ENCODE results near the gene NTMT2. TPM values are rescaled to one million over a fixed set of nuclear protein-coding genes. Genes with fewer than 3 reads are reported as not detected.
"Not testable (repeated sequence)": the region's sequence is repeated elsewhere in the genome, so short reads cannot be mapped to it uniquely, and the experiment has no call there.

NTMT2 gene
- total RNA-seq, 1 donor from 2014 or later = not detected

DNA sequence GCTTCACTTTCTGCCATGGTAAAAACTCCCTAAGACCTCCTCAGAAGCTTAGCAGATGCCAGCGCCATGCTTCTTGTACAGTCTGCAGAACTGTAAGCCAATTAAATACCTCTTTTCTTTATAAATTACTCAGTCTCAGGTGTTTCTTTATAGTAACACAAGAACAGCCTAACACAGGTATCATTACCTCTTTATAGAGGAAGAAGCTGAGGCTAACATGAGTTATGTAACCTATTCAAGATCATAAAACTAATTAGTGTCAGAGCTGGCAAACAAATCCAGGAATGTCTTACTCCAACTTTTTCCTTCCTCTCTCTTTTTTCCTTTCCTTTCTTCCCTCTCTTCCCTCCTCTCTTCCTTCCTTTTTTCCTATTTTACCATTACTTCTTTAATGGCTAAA lies 9.3 kb downstream of the NTMT2 start:
- DNase-seq (ENCODE audit: extremely low read depth, low read depth, low spot score) = no peak

DNA sequence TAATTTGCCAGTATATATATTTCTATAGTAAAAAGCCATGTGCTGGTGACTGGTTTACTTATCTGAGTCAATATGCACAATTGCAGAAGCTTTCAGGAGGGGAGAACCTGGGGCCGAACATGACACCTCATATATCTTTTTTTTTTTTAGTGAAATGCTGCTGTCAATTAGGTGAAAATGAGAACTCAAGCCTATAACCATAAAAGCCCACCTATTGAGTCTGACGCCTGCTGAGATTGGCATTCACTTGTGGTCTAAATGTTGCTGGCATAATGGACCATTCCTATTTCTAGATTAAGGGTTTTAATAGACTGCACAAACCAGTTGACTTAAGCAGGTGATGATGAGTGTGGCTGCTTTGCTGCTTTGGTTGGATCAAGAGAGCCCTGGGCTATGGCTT lies 10.8 kb downstream of the NTMT2 start:
- DNase-seq (ENCODE audit: extremely low read depth, low read depth, low spot score) = no peak

DNA sequence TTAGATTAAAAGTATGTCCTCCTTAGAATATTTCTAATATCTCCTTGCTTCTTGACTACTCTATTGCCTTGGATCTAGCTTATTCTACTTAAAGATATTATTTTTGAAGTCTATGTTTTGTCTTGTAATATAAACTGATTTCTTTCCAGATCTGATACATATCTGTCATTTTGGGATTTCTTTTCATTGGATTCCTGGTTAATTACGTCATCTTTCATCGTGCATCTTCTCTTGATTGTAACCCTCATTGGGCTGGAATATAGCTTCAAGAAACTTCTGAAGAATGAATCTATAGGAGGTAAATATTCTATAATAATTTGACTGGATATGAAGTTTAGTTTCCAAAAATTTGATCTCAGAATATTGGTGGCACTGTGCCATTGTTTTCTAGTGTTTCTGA lies 12.1 kb downstream of the NTMT2 start:
- DNase-seq (ENCODE audit: extremely low read depth, low read depth, low spot score) = no peak

DNA sequence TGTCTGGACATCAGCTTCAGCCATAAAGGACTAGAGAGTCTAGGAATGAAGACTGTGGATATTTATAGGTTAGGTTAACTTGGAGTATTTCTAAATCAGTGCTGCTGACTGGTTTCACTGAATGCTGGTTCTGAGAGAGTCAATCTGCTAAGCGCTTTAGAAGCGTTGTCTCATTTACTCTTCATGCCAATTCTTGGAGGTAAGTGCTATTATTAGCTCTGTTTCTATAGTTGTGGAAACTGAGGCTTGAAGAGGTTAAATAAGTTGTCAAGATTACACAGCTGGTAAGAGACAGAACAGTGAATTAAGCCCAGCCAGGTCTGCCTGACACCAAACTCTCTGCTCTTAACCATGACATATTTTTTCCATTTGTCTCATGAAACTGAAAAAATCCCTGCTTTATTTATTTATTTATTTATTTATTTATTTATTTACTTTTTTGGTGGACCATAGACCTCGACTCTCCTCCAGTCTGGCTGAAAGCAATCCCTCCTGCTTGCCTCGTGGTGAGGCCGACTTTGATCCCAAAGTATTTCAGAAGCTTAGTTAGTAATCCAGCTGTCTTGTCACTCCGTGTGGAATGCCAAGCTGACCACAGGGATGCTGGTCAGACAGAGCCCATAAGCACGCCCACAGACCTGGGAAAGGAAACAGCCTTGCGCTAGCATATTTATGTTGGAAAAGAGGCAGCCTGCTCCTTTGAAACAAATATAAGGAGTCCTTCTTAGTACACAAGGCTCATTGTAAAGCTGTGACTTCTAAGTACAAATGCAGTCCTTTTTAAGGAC lies 16.9 kb downstream of the NTMT2 start:
- DNase-seq (ENCODE audit: extremely low read depth, low read depth, low spot score) = no peak

DNA sequence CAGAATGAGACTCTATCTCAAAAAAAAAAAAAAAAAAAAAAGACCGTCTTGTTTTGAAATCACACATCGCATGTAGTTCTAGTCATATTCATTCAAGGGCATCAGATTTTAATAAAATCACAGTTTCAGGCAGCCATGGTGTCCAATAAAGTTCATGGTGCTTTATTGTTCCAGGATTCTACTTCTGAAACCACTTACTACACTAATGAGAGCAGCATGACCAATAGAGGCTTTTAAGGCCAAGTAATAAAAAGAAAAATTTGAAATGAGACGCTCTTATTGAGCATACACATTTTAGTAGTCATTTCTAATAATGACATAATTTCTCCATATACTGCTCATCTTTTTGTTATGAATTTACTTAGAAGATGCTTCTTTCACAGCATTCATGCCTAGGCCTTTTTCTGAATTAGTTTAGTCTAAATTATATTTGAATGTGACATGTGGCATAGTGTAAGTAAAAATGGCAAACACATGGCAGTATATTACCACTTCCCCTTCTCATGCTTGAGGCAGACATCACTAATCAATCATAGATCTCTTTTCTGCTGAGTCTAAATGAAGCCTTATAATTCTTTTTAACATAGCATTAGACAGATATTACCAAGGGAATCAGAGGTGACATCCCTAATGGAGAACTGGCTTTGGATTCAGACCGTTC lies 18.5 kb downstream of the NTMT2 start:
- no peak for DNase-seq (ENCODE audit: extremely low read depth, low read depth, low spot score)

DNA sequence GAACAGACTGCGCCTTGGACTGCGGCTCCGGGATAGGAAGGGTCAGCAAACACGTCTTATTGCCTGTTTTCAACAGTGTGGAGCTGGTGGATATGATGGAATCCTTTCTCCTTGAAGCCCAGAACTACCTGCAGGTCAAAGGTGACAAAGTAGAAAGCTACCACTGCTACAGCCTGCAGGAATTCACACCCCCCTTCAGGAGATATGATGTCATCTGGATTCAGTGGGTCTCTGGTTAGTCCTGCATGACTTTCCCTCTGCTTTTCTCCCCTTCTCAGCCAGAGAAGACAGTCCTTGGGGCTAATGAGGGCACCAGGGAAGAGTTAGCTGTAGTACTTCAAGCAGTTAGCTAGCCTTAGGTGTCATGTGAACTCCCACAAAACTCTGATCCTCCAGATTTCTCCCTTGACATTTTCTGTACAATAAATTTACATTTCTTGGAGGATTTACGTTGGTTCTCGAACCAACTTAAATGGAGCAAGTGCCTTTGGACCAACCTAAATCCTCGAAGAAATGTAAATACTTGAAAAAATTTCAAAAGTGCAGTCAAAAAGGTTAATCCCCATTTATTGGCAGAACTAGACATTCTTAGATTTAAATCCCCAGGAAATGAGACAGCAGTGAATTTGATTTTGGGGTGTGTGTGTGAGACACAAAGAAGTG lies 20.9 kb downstream of the NTMT2 start:
- no peak for DNase-seq (ENCODE audit: extremely low read depth, low read depth, low spot score)

DNA sequence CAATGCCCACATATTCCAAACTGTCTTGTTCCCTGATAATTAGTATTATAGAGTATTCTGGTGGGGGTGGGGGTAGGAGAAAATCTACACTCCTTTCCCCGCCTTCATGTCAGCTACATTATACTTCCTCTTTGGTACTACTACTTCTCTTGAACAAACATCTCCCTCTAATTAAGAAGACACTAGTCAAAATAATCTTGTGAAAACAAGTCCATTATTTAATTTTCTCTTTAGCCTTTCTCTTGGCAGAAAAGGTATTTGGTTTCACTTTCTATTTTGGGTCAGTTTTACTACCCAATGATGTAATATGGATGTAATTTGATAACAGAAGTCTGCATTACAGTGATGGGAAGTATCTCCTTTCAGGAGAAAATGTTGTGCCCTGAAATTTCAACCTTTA lies 22.5 kb downstream of the NTMT2 start:
- DNase-seq (ENCODE audit: extremely low read depth, low read depth, low spot score) = no peak

DNA sequence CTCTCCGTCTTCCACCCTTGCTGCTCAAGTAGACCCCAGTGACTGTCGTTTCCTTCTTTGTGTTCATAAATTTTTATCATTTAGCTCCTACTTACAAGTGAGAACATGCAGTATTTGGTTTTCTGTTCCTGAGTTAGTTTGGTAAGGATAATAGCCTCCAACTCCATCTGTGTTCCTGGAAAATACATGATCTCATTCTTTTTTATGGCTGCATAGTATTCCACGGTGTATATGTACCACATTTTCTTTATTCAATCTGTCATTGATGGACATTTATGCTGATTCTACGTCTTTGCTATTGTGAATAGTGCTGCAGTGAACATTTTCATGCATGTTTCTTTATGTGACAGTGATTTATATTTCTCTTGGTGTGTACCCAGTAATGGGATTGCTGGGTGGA lies 24.8 kb downstream of the NTMT2 start:
- not testable (repeated sequence) for DNase-seq (ENCODE audit: extremely low read depth, low read depth, low spot score)

DNA sequence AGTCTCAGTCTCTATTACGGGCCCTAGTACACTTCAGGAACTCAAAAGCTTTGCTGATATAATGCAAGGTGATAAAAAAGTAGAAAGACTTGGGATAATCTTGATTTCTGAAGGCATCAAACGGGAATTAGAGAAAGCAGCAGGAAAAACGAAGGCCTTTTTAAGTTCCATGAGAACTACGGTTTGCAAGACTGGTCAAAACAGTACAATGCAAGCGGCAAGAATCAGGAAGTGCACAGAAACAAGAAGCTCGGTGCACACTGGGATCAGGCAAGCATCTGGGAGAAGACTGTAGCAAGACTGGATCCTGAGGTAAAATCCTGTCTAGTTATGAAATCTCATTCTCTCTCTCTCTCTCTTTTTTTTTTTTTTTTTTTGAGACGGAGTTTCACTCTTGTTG lies 28.6 kb downstream of the NTMT2 start:
- DNase-seq (ENCODE audit: extremely low read depth, low read depth, low spot score) = no peak

DNA sequence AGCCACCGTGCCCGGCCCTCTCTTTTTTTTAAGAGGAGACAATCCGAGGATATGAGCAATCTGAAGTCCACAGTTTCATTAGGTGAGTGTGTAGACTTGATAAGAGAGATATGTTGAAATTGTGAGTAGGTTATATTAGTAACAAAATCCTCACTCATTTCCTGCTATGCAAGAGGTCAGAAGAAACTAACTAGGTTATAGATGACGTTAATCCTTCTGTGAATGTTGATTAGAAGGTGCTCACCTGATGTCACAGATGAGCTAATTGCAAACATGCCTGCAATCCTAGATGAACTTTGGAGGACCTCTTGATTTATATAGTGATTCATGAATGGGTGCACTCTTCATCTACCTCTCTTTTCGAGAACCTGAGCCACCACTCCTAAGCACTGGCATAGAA lies 29.3 kb downstream of the NTMT2 start:
- no peak for DNase-seq (ENCODE audit: extremely low read depth, low read depth, low spot score)

DNA sequence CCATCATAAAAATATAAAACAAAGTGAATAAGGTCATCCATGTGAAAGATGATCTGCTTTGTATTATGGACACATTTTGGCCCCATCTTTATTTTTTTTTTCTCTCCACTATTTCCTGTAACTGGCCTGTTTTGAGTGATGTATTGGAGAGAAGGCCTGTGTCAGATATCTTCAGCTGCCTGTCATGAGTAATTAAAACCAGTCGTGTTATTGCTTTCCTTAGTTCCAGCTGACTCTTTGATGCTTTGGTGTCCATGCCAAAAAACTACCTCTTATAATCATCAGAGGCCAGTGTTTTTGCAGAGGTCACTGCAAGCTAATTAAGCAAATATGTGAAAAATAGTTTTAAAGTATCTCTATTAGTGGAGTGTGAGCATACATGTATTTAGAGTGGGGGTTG lies 29.7 kb downstream of the NTMT2 start:
- DNase-seq (ENCODE audit: extremely low read depth, low read depth, low spot score) = no peak

DNA sequence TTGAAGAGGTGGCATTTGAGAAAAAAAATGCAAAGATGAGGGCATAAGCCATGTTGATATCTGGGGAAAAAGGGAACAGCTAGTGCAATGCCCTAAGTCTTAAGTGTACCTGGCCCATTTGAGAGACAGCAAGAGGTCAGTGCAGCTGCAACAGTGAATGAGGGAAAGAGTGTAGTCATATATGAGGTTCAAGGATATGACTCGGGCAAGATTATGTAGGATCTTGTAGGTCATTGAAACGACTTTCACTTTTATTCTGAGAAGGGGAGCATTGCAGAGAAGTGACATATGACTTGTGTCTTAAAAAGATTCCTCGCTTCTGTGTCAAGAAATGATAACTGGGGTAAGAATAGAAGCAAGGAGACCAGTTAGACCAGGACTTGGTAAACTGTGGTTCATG lies 31.0 kb downstream of the NTMT2 start:
- DNase-seq (ENCODE audit: extremely low read depth, low read depth, low spot score) = no peak

DNA sequence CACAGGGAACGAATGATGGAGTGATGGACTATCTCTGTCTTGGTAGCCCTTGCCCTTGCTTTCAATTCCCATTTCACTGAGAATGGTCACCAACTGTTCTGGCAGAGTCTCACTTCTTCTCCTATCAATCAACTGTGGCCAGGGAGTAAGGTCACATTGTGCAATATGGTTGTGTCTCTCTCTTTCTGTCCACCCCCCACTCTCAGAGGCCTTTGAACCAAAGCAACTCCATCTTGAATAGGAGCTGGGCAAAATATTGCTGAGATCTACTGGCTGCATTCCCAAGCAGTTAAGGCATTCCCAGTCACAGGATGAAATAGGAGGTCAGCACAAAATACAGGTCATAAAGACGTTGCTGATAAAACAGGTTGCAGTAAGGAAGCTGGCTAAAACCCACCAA lies 36.7 kb downstream of the NTMT2 start:
- no peak for DNase-seq (ENCODE audit: extremely low read depth, low read depth, low spot score)

DNA sequence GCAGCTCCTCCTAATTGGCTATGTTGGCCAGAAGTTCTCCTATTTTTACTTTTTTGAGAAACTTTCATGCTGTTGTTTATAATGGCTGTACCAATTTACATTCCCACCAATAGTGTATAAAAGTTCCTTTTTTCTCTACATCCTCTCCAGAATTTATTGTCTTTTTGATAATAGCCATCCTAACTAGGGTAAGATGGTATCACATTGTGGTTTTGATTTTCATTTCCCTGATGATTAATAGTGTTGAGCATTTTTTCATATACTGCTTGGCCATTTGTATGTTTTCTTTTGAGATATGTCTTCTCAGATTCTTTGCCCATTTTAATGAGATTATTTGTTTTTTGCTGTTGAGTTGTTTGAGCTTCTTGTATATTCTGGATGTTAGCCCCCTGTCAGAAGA lies 46.8 kb downstream of the NTMT2 start:
- no peak for DNase-seq (ENCODE audit: extremely low read depth, low read depth, low spot score)

DNA sequence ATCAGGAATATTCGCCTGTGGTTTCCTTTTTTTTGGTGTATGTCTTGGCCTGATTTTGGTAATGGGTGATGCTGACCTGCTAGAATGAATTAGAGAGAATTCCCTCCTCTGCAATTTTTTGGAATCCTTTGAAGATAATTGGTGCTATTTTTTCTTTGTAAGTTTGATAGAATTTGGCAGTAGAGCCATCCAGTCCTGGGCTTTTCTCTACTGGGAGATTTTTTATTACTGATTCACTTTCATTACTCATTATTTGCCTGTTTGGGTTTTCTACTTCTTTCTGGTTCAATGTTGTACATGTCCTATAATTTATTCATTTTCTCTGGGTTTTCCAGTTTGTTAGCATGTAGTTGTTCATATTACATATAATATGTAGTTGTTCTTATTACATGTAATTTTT lies 48.7 kb downstream of the NTMT2 start:
- no peak for DNase-seq (ENCODE audit: extremely low read depth, low read depth, low spot score)

DNA sequence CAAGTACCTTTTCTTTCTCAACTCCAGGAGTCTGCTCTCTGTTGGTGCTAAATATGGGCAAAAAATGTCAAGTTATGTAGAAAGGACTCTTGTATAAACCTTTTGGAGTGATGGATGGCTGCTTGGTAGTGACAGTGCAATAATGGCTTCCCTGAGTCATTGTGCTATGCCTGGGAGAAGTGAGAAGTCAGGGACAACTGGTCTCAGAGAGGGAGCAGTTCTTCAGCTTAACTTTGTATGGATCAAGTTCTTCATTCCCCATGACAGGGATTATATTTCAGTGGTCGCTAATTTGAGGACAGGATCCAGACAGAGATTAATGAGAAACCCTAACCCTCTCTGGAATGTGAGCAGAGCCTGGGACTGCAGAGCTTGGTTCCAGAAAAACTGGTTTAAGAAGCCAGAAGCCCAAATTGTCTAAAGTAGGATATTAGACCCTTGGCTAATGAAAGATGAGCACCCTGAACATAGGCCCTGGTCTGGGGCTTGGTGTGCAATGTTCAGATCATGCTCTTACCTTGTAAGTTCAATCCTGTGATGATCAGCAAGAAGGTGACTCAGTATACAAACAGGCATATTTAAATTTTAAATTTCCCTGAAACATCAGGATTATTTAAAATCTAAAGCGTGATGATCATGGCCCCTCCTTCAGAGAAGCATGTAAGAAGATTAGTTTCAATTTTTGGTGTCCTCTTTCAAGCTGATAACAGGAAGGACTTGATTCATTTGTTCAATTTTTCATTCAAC lies 50.9 kb downstream of the NTMT2 start:
- DNase-seq (ENCODE audit: extremely low read depth, low read depth, low spot score) = no peak

DNA sequence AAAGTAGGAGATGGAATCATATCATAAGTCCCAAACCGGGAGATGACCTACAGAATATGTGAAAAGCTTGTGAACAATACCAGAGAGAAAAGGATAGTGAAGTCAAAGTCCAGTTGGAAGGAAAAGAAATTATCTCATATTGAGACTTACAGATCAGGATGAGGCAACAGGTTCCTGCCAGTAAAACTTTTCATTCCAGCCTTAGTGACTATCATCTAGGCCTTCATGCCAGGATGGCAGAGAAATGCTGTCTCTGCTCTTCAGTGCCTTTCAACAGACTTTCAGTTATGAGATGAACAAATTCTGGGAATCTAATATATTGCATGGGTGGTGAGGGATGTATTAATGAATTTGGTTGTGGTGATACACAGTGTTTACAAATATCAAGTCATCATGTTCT lies 52.3 kb downstream of the NTMT2 start:
- DNase-seq (ENCODE audit: extremely low read depth, low read depth, low spot score) = no peak

DNA sequence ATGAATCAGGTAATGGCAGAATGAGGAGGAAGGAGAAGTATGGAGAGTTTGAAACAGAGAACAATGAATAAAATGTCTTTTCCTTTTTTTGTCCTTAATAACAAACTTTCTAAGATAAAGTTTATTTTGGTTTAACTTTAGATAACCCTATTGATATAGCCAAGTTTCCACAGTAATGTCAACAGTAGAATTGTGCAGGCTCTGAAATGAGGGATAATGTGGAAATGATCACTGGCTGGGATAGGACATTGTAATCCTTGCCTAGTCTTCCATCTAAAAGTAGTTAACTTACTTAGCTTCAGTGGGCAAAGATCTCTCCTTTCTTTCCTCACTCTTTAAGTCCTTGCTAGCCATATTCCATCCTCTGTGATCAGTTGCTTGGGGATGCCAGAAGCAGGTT lies 52.8 kb downstream of the NTMT2 start:
- no peak for DNase-seq (ENCODE audit: extremely low read depth, low read depth, low spot score)

DNA sequence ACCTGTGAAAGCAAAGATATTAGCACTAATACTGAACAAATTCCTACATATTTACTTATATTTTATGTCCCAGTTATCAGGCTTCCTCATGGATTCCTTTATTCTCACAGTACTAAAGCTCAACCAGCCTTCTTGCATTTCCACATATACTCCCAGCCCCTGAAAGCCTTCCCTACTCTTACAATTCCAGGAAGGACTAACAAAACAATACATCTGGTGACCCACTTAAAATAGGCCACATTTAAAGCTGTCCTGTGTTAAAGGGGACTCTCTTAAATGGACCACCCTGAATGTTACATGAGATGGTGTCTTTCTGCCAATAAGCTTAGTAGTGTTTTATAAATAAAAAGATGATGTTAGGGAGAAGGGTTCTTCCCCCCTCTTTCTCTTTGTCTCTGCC lies 54.4 kb downstream of the NTMT2 start:
- DNase-seq (ENCODE audit: extremely low read depth, low read depth, low spot score) = no peak

DNA sequence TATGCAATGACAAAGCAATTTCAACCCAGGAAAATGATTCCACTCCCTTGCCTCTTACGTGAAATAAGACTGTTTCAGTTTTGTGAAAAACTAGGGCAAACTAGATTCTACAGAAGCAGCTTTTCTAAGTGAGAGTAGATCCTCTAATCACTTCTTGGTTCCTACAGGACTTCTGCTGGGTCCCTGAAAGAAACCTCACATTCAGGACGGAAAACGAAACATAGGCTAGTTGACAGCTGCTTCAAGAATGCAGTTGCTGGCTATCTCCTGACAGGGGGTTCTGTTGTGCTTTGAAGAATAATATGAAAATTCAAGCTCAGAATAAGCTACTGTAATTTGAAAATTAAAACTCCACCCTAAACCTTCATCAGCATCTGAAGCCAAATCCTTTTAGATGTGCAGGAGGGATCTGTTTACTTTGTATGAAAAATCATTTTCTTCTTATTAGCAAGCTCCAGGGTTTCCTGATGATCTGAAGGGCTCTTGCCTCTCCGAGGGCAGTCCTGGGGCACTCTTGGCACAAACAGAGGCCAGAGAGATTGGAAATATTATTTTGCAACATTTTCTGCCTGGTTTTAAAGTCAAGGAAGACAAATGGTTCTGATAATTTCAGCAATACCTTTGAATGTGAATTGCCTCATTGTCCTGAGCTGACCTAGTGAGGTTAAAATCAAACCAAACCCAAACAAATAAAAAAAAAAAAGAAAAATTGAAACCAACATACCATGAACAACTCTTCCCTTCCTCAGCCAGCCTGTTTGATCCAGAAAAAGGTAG lies 55.0 kb downstream of the NTMT2 start:
- DNase-seq (ENCODE audit: extremely low read depth, low read depth, low spot score) = no peak

DNA sequence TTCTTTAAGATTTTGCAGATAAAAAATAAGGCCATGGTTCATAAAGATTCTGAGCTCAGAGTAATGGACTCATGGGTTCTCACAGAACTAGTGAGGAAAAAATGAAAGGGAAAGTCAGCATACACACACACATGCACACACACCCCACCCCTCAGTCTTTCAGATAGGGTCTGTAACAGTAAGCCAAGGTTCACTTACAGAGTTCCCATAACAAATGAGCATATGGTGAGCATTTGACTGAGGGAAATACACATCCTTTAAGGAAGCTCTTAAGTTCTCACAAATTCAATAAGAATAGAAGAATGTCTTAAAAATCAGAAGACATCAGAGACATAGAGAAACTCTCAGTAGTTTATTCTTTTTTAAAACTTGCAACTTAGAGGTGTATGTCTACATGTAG lies 57.9 kb downstream of the NTMT2 start:
- no peak for DNase-seq (ENCODE audit: extremely low read depth, low read depth, low spot score)
